K562 (cell line): Measurements from ENCODE around the gene LY6G6D. TPM values are rescaled to one million over a fixed set of nuclear protein-coding genes. Genes with fewer than 3 reads are reported as not detected.

Experiments used
- ASH1L ChIP-seq: fragments of 450-650 bp; IDR thresholded peaks from 2 replicates; pipeline ENCODE4 v1.6.1; 2018; ENCODE audit warnings: borderline replicate concordance, mild to moderate bottlenecking, low read depth; ENCODE audit not compliant: partially characterized antibody
- ATF3 ChIP-seq, 2 experiments: fragments of 450-650 bp in 1 of 2; sonication (generic) in 1 of 2; formaldehyde crosslinking in 1 of 2; IDR thresholded peaks in 1 of 2; conservative IDR thresholded peaks in 1 of 2; 2 replicates each; pipeline versions ENCODE4 v1.6.1 to v1.8.1; 2016 to 2023; ENCODE audit warnings: mild to moderate bottlenecking in 2 of 2, moderate library complexity in 2 of 2, inconsistent platforms in 1 of 2, missing genetic modification reagents in 1 of 2
- ELF1 ChIP-seq: fragments of 200-800 bp; sonication (Bioruptor generic); IDR thresholded peaks from 2 replicates; pipeline ENCODE4 v1.6.1; 2016; ENCODE audit warnings: missing genetic modification characterization, missing compliant biosample characterization
- GMEB1 ChIP-seq: fragments of 250-450 bp; sonication (Bioruptor Pico); IDR thresholded peaks from 2 replicates; pipeline ENCODE4 v1.4.0; 2020; ENCODE audit warnings: mild to moderate bottlenecking
- HDAC6 ChIP-seq: IDR thresholded peaks from 2 replicates; pipeline ENCODE4 v1.6.1; 2012; ENCODE audit warnings: low read depth, mild to moderate bottlenecking, control low read depth, inconsistent platforms, low read length, moderate library complexity
- HLTF ChIP-seq: fragments of 450-650 bp; IDR thresholded peaks from 2 replicates; pipeline ENCODE4 v1.6.1; 2016
- HNRNPH1 ChIP-seq: fragments of 200-400 bp; formaldehyde crosslinking; optimal IDR thresholded peaks from 2 replicates; pipeline ENCODE3; 2017; ENCODE audit warnings: low read depth, mild to moderate bottlenecking, low read length, moderate library complexity
- ILK ChIP-seq: fragments of 450-650 bp; IDR thresholded peaks from 2 replicates; pipeline ENCODE4 v1.6.1; 2016; ENCODE audit warnings: missing genetic modification characterization, low read depth, mild to moderate bottlenecking, missing compliant biosample characterization, moderate library complexity, borderline replicate concordance
- JUNB ChIP-seq: fragments of 450-650 bp; formaldehyde crosslinking; conservative IDR thresholded peaks from 2 replicates; pipeline ENCODE4 v1.4.0; 2020; ENCODE audit warnings: mild to moderate bottlenecking
- KLF1 ChIP-seq: fragments of 450-650 bp; IDR thresholded peaks from 2 replicates; pipeline ENCODE4 v1.6.1; 2016; ENCODE audit warnings: missing genetic modification characterization, missing compliant biosample characterization
- KLF6 ChIP-seq: fragments of 250-450 bp; sonication (Bioruptor Pico); IDR thresholded peaks from 2 replicates; pipeline ENCODE4 v1.4.0; 2020; ENCODE audit warnings: mild to moderate bottlenecking, moderate library complexity, borderline replicate concordance
- NCOA2 ChIP-seq, 2 experiments: fragments of 450-650 bp; IDR thresholded peaks; 2 replicates each; pipeline ENCODE4 v1.6.1; 2018; ENCODE audit warnings: mild to moderate bottlenecking in 2 of 2, moderate library complexity in 1 of 2; ENCODE audit not compliant: partially characterized antibody in 2 of 2
- NCOR1 ChIP-seq: fragments of 450-650 bp; IDR thresholded peaks from 2 replicates; pipeline ENCODE4 v1.6.1; 2016; ENCODE audit warnings: mild to moderate bottlenecking, moderate library complexity
- PHB2 ChIP-seq: fragments of 450-650 bp; IDR thresholded peaks from 2 replicates; pipeline ENCODE4 v1.6.1; 2017; ENCODE audit warnings: low read depth
- POLR2G ChIP-seq: fragments of 200-400 bp; formaldehyde crosslinking; IDR thresholded peaks from 2 replicates; pipeline ENCODE4 v1.6.1; 2017; ENCODE audit warnings: low read depth, mild to moderate bottlenecking, antibody characterized with exemption, low read length, moderate library complexity
- PTRF ChIP-seq: fragments of 450-650 bp; IDR thresholded peaks from 2 replicates; pipeline ENCODE4 v1.6.1; 2016; ENCODE audit warnings: mild to moderate bottlenecking, missing genetic modification characterization, missing compliant biosample characterization
- SMAD4 ChIP-seq: fragments of 250-450 bp; sonication (Bioruptor Pico); conservative IDR thresholded peaks from 2 replicates; pipeline ENCODE4 v1.8.0; 2021; ENCODE audit warnings: inconsistent platforms, mild to moderate bottlenecking, moderate library complexity
- STAT5B ChIP-seq: fragments of 250-450 bp; sonication (Bioruptor Pico); IDR thresholded peaks from 2 replicates; pipeline ENCODE4 v1.8.0; 2021; ENCODE audit warnings: mild to moderate bottlenecking, inconsistent platforms
- ZBTB12 ChIP-seq: fragments of 250-450 bp; sonication (Bioruptor Pico); IDR thresholded peaks from 2 replicates; pipeline ENCODE4 v1.4.0; 2020
- ZBTB26 ChIP-seq: fragments of 450-650 bp; formaldehyde crosslinking; IDR thresholded peaks from 2 replicates; pipeline ENCODE4 v1.4.0; 2022; ENCODE audit warnings: missing genetic modification characterization
- ZEB2 ChIP-seq: fragments of 450-650 bp; IDR thresholded peaks from 2 replicates; pipeline ENCODE4 v1.6.1; 2016
- ZNF184 ChIP-seq: sonication (generic); formaldehyde crosslinking; IDR thresholded peaks from 2 replicates; pipeline ENCODE4 v1.5.0; 2020; ENCODE audit warnings: missing genetic modification reagents
- ZNF347 ChIP-seq: fragments of 450-650 bp; formaldehyde crosslinking; IDR thresholded peaks from 2 replicates; pipeline ENCODE4 v1.4.0; 2020; ENCODE audit warnings: low read depth, mild to moderate bottlenecking, moderate library complexity
- ZNF785 ChIP-seq: fragments of 250-450 bp; sonication (Bioruptor Pico); IDR thresholded peaks from 2 replicates; pipeline ENCODE4 v1.4.0; 2020; ENCODE audit warnings: mild to moderate bottlenecking
- ZZZ3 ChIP-seq: fragments of 450-650 bp; IDR thresholded peaks from 2 replicates; pipeline ENCODE4 v1.6.1; 2016; ENCODE audit warnings: antibody characterized with exemption, mild to moderate bottlenecking, moderate library complexity
- polyA plus RNA-seq, 8 experiments: library from polyadenylated mRNA; depleted of rRNA in 4 of 8; stranded (reverse) in 5 of 8; unstranded in 3 of 8; fragments of >200 nt; fragmentation: Nextera tagmentation in 2 of 8; fragmentation: Illumina TruSeq in 1 of 8; extraction: Ambion mirVana in 2 of 8; extraction: Trizol in 1 of 8; gene quantifications; 2 replicates each; pipeline versions ENCODE4 v1.2.1 to v1.2.3, GENCODE V29; 2011 to 2014; ENCODE audit warnings: inconsistent platforms in 1 of 8, missing spikeins in 1 of 8
- total RNA-seq, 7 experiments: library from RNA; depleted of rRNA in 6 of 7; stranded (reverse); fragments of >200 nt in 6 of 7; fragmentation: Illumina TruSeq in 2 of 7; extraction: Trizol in 2 of 7; gene quantifications; 2 replicates each; pipeline versions ENCODE4 v1.2.1 to v1.2.3, GENCODE V29; 2011 to 2021; ENCODE audit warnings: low replicate concordance in 1 of 7

LY6G6D gene
- total and polyA plus RNA-seq, 9 of the 15 experiments (the other 6 are each of a cell fraction or from before 2014, with no cell fraction given) = 0.30 to 0.38 TPM; not detected in 7

- TF ChIP-seq GMEB1 (CRISPR knock-in tag) = no peak
- no peak for TF ChIP-seq ASH1L
- TF ChIP-seq SMAD4 (CRISPR knock-in tag) = no peak
- no peak for TF ChIP-seq ELF1 (tag)
- peak; percentile 35; the same call in 1 of the 2 replicates for TF ChIP-seq ZNF184 (CRISPR knock-in tag)
- TF ChIP-seq ZBTB12 (CRISPR knock-in tag) = no peak
- no peak for TF ChIP-seq ZZZ3
- no peak for TF ChIP-seq ZNF785 (CRISPR knock-in tag)
- no peak for TF ChIP-seq ILK (tag)
- no peak for TF ChIP-seq ATF3 (IDR thresholded peaks at IDR 0.05)
- TF ChIP-seq ATF3 (CRISPR knock-in tag; conservative IDR thresholded peaks at IDR 0.05) = no peak
- no peak for TF ChIP-seq ZEB2
- no peak for TF ChIP-seq NCOR1
- TF ChIP-seq ZBTB26 (CRISPR knock-in tag) = 0 out of 2 replicates have a peak, but pooled peaks have one; percentile 26
- TF ChIP-seq HNRNPH1 = no peak
- TF ChIP-seq KLF1 = no peak
- TF ChIP-seq POLR2G = peak; percentile 77
- no peak for TF ChIP-seq STAT5B (CRISPR knock-in tag)
- no peak for TF ChIP-seq HDAC6
- TF ChIP-seq HLTF = no peak
- no peak for TF ChIP-seq ZNF347
- TF ChIP-seq PHB2 = no peak
- no peak for TF ChIP-seq JUNB (CRISPR knock-in tag)
- TF ChIP-seq KLF6 (CRISPR knock-in tag) = no peak
- TF ChIP-seq NCOA2 (IDR thresholded peaks at IDR 0.05; ENCODE audit: partially characterized antibody in 2 of 2) = no peak
- TF ChIP-seq PTRF = no peak
These were observed 51.0 kb downstream of the LY6G6D start (continued) for GRCh38 chr6:31765910-31766794.
